Activated naive CD4-positive, alpha-beta T cell treated with anti-CD3 and anti-CD28 coated beads for 36 hours (primary cell): ENCODE measurements around the gene FAT2. TPM values are rescaled to one million over a fixed set of nuclear protein-coding genes. Genes with fewer than 3 reads are reported as not detected.

Source experiments
- CTCF ChIA-PET: fragments of 350-600 bp; sonication (Branson Sonifier 250); formaldehyde crosslinking; loops from one replicate; lab custom pipeline; 2021; ENCODE audit warnings: antibody characterized with exemption; lab: Charles Lee
- DNase-seq: peaks from one replicate; pipeline ENCODE4 v3.0.0-alpha.2; 2020
- H3K27ac Mint-ChIP-seq: one replicate; pipeline ENCODE4 v1.8.0; 2021; ENCODE audit warnings: mild to moderate bottlenecking, mixed read lengths
- H3K27me3 Mint-ChIP-seq: one replicate; pipeline ENCODE4 v1.8.0; 2021; ENCODE audit warnings: low read depth, mixed read lengths
- H3K36me3 Mint-ChIP-seq: one replicate; pipeline ENCODE4 v1.8.0; 2021; ENCODE audit warnings: low read depth, mixed read lengths
- H3K4me1 Mint-ChIP-seq: one replicate; pipeline ENCODE4 v1.8.0; 2021; ENCODE audit warnings: low read depth, mixed read lengths
- H3K4me3 Mint-ChIP-seq: one replicate; pipeline ENCODE4 v1.8.0; 2021; ENCODE audit warnings: mild to moderate bottlenecking, moderate library complexity, mixed read lengths
- H3K9me3 Mint-ChIP-seq: one replicate; pipeline ENCODE4 v1.8.0; 2021; ENCODE audit warnings: mixed read lengths
- intact Hi-C: fragments of 100-400 bp; cut with micrococcal nuclease; formaldehyde crosslinking; loops from one replicate; pipeline ENCODE4 v1.15.1; 2023
- total RNA-seq, 2 experiments: library from RNA; stranded (reverse); gene quantifications; one replicate each; pipeline ENCODE4 v1.2.3, GENCODE V29; 2021

The FAT2 gene
- total RNA-seq, 2 experiments from 2014 or later: not detected

DNA sequence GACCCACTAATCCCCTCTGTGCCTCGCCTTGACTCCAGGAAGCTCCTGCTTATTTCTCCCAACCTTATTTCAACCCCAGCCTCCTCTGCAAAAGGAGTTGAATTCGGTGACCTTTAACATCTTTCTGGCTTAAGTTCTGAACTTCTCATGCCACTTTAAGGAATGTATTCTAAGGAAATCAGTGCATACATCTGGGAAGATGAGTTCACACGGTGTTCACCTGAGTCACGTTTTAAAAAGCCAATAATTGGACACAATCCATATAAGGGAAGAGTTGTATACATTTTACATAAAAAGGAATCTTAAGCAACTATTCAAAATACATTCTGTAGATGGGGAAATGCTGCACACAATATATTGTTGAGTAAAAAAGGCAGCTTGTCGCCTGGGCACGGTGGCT, 33.2 kb downstream of the FAT2 start:
- Mint-ChIP-seq H3K4me3 (no peak overlapping the region), H3K9me3 (no peaks in the 10 kb centered on the region), H3K27ac (no peak overlapping the region), H3K36me3 (no peaks in the 10 kb centered on the region), H3K27me3 (no peaks in the 10 kb centered on the region), H3K4me1 (no peaks in the 10 kb centered on the region)
- CTCF ChIA-PET: interaction anchor here (0.5 kb wide), 1 partner anchor 757 kb away, joined by 3 read pairs; no protein-coding TSS in a partner anchor
- DNase-seq: no peak
- intact Hi-C loops: no loop called here

DNA sequence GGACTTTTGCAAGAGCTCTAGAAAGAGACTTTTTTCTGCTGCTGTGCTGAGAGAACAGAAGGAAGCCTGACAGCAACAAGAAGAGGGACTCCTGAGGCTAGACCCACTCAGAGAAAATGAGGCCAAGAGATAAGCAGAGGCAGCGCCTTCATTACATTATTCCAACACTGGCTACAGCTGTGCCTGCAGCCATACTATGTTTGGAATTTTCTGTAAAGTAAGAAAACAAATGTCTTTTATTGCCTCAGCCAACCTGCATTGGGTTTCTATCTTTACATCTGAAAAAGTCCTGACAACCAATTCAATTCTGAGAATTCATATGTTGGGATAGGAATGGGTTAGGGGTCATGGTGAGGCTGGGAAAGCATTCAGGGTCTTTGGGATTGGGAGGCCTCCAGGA, 33.7 kb downstream of the FAT2 start:
- Mint-ChIP-seq H3K9me3 (no peaks in the 10 kb centered on the region), H3K4me3 (no peak overlapping the region), H3K4me1 (no peaks in the 10 kb centered on the region), H3K27me3 (no peaks in the 10 kb centered on the region), H3K36me3 (no peaks in the 10 kb centered on the region), H3K27ac (no peak overlapping the region)
- intact Hi-C loops: no loop called here
- CTCF ChIA-PET: interaction anchor here (0.5 kb wide), 1 partner anchor 758 kb away, joined by 3 read pairs; no protein-coding TSS in a partner anchor
- no peak for DNase-seq

DNA sequence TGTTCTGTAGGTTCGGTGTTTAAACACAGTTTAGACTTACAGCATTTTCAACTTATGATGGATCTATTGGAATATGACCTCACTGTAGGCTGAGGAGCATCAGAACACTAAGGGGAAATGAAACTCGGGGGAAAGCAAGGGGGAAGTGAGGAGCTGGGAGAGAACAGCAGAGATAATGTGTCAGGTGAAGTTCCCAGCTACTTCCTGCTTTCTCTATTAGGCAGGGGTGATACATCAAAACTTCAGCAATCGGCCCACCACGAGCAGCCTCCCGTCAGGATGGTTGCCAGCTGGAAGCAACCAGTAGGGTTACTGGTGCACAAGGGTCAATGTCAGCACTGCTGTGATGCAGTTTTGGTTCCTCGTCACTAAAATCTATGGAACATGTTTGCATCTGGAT, 34.3 kb downstream of the FAT2 start:
- DNase-seq: no peak
- Mint-ChIP-seq H3K9me3 (no peaks in the 10 kb centered on the region), H3K4me3 (no peak overlapping the region), H3K36me3 (no peaks in the 10 kb centered on the region), H3K27ac (no peak overlapping the region), H3K4me1 (no peaks in the 10 kb centered on the region), H3K27me3 (no peaks in the 10 kb centered on the region)
- CTCF ChIA-PET: no interaction called here
- intact Hi-C loops: no loop called here

DNA sequence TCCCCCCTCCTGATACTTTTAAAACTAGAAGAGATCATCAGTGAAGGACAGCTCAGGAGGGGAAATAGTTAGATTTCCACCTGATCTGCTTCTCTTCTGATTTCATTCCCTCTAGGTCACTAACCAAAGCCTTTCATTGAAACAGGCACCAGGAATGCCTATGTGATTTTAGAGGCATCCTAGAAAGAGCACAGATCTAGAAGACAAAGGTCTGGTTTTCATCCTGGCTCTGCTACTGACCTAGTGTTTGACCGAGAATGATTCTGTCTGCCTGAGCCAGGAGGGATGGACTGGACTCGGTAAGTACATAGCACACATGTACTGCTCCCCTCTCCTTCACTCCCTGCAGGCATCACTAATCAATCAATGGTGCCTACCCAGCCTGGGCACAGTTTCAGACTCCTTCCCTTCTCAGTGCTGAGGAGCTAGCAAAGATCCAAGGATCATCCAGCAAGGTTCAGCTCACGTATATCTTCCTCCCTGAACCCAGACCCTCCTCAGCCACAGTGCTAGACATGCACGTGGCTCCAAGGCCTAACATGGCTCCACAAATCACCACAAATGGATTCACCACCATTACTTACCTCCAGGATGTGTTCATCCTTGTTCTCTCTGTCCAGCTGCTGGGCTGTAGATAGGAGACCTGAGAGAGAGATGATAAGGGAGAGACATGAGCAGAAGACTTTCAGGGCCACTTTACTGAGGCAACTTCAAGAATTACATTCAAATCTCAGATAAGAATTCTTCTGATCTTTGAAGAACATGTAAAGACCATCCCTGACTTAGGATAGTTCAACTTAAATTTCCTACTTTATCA, 35.2 kb downstream of the FAT2 start:
- CTCF ChIA-PET: no interaction called here
- H3K27ac Mint-ChIP-seq: no peak overlapping the region
- no peaks in the 10 kb centered on the region for H3K9me3 Mint-ChIP-seq
- no peaks in the 10 kb centered on the region for H3K36me3 Mint-ChIP-seq
- no peak for DNase-seq
- no peak overlapping the region for H3K4me3 Mint-ChIP-seq
- intact Hi-C loops: no loop called here
- no peaks in the 10 kb centered on the region for H3K27me3 Mint-ChIP-seq
- no peaks in the 10 kb centered on the region for H3K4me1 Mint-ChIP-seq

DNA sequence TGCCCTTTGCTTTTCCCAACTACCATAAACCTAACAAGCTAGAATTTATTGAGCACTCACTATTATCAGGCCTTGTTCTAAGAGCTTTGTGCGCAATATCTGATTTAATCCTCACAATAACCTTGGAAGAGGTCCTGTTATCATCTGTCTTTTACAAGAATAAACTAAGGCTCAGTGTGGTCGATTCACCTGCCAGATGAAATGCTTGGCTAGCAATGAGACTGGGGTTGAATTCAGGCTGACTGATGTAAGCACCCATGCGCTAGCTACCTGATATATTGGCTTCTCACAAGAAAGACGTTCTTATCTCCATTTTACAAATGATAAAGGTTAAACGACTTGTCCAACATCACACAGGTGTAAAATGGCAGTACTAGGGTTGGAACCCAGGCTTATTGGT, 37.4 kb downstream of the FAT2 start:
- Mint-ChIP-seq H3K27me3 (no peaks in the 10 kb centered on the region), H3K4me3 (no peak overlapping the region), H3K4me1 (no peaks in the 10 kb centered on the region), H3K36me3 (no peaks in the 10 kb centered on the region), H3K27ac (no peak overlapping the region), H3K9me3 (no peaks in the 10 kb centered on the region)
- DNase-seq: no peak
- CTCF ChIA-PET: no interaction called here
- intact Hi-C loops: no loop called here

DNA sequence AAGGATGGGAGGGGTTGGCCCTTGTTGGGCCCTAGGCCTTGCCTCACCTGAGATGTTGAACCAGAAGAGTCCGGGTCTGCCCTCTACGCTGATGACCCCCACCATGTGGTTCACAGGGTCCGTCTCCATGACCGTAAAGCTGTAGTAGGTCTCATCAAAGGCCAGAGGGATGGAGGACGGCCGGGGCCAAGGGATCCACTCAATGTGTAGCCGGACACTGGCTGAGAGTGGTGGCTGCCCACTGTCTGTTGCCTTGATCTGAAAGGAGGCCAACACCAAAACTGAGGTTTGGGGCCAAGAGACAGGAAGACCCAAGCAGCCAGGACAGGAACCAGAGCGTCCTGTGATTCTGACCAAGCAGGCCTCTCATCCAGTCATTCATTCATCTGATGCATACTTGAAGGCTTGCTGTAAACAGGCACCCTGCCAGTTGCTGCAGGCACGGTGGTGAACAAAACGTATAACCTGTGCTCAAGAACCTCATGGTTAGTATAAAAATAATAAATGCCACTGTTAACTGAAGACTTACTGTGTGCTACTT, 37.9 kb downstream of the FAT2 start:
- DNase-seq: no peak
- H3K4me1 Mint-ChIP-seq: no peaks in the 10 kb centered on the region
- CTCF ChIA-PET: no interaction called here
- H3K36me3 Mint-ChIP-seq: no peaks in the 10 kb centered on the region
- no peaks in the 10 kb centered on the region for H3K9me3 Mint-ChIP-seq
- H3K27me3 Mint-ChIP-seq: no peaks in the 10 kb centered on the region
- H3K4me3 Mint-ChIP-seq: no peak overlapping the region
- intact Hi-C loops: no loop called here
- H3K27ac Mint-ChIP-seq: no peak overlapping the region

DNA sequence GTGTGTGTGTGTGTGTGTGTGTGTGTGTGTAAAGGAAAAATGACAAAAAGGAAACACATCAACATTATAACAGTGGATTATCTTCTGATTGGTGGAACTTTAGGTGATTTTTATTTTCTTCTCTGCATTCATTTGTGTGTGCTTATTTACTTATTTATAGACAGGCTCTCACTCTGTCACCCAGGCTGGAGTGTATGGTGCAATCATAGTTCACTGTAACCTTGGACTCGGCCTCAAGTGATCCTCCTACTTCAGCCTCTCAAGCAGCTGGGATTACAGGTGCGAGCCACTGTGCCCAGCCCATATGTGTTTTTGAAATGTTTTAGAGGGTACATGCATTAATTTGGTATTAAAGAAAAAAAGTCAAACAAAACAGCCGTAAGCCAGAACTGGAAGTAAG, 39.1 kb downstream of the FAT2 start:
- Mint-ChIP-seq H3K9me3 (no peaks in the 10 kb centered on the region), H3K4me1 (no peaks in the 10 kb centered on the region), H3K4me3 (no peak overlapping the region), H3K36me3 (no peaks in the 10 kb centered on the region), H3K27me3 (no peaks in the 10 kb centered on the region), H3K27ac (no peak overlapping the region)
- intact Hi-C loops: no loop called here
- CTCF ChIA-PET: interaction anchor here (1.0 kb wide), 1 partner anchor 100 kb away, joined by 3 read pairs; no protein-coding TSS in a partner anchor
- DNase-seq: no peak

DNA sequence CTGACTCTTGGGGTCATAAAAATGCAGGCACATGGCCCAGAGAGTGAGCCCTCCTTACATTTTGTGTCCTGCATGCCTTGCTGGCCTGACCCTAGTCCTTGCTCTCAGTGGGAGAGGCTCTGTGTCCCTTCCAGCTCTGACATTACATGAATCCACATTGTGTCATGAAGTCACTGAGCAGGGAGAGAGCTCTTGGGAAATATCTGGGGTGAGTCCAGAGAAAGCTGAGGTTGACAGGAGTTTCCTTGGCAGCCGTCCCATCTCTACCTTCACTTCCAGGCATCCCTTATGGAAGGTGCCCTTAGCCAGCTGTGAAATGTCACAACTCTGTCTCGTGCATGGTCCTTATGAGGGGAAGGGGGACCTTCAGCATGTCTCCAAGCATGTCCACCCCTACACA, 41.0 kb downstream of the FAT2 start:
- no peaks in the 10 kb centered on the region for H3K9me3 Mint-ChIP-seq
- no peak overlapping the region for H3K27ac Mint-ChIP-seq
- no peak for DNase-seq
- no peaks in the 10 kb centered on the region for H3K36me3 Mint-ChIP-seq
- CTCF ChIA-PET: no interaction called here
- no peaks in the 10 kb centered on the region for H3K27me3 Mint-ChIP-seq
- intact Hi-C loops: no loop called here
- no peaks in the 10 kb centered on the region for H3K4me1 Mint-ChIP-seq
- H3K4me3 Mint-ChIP-seq: no peak overlapping the region

DNA sequence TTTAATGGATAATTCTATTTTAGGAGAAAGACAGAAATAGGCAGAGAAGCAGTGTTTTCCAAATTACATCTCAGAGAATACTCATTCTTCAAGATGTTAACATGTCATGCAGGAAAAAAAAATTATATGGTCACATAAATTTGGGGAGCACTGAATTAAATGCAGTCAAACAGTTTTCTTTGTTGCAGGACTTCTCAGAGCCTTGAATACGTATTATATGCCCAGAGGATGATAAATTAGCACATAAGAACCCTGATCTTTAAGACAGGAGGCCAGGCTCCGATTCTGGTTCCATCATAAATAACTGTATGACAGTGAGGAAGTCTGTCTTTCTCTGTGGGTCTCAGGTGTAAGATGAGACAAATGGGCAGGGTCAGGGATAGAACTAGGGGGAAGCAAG, 41.4 kb downstream of the FAT2 start:
- no peak for DNase-seq
- intact Hi-C loops: no loop called here
- Mint-ChIP-seq H3K36me3 (no peaks in the 10 kb centered on the region), H3K4me3 (no peak overlapping the region), H3K4me1 (no peaks in the 10 kb centered on the region), H3K27me3 (no peaks in the 10 kb centered on the region), H3K27ac (no peak overlapping the region), H3K9me3 (no peaks in the 10 kb centered on the region)
- CTCF ChIA-PET: no interaction called here

DNA sequence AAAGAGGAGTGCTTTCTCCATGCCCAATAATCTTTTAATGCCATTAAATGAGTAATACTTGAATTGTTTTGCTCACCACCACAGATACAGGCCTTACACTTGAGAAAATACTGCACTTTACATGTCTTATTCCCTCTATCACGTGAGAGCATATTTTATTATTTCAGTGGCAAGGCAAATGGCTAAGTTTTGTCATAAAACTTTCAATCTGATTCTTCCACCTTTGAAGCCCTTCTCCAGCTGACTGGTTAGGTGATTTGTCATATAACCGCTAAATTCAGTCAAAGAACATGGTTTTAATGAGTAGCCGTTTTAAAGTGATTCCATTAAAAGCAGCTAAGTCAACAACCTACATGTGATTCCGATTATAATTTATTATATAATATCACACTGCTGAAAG, 43.8 kb downstream of the FAT2 start:
- CTCF ChIA-PET: interaction anchor here (1.4 to 2.2 kb wide), 2 partner anchors 14 to 105 kb away, joined by 3 to 6 read pairs; no protein-coding TSS in a partner anchor
- H3K4me3 Mint-ChIP-seq: no peak overlapping the region

DNA sequence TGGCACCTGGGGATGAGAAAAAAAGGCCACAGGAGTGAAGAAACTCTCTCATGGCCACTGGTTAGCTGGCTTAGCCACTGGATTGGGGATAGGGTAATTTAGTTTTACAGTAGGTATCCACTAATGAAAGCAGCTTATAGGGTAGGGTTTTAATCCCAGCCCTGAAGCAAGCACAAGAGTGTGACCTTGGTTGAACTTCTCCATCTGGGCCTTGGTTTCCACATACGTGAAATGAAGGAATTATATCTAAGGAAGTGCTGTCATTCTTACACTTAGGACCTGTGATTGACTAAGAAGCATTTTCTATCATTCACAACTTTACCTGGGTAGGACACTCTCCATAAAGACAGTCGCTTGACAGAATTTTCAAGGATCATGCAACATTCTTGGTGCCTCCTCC, 49.6 kb downstream of the FAT2 start:
- Mint-ChIP-seq H3K4me3 (no peak overlapping the region), H3K36me3 (no peaks in the 10 kb centered on the region), H3K9me3 (no peaks in the 10 kb centered on the region), H3K27ac (no peak overlapping the region), H3K27me3 (no peaks in the 10 kb centered on the region), H3K4me1 (no peaks in the 10 kb centered on the region)
- intact Hi-C loops: no loop called here
- no peak for DNase-seq
- CTCF ChIA-PET: interaction anchor here (0.6 kb wide), 1 partner anchor 424 kb away, joined by 3 read pairs; no protein-coding TSS in a partner anchor

More for the DNA sequence above, 43.8 kb downstream of the FAT2 start:
- Mint-ChIP-seq H3K9me3 (no peaks in the 10 kb centered on the region), H3K4me1 (no peaks in the 10 kb centered on the region), H3K27ac (no peak overlapping the region), H3K36me3 (no peaks in the 10 kb centered on the region), H3K27me3 (no peaks in the 10 kb centered on the region)
- no peak for DNase-seq
- intact Hi-C loops: no loop called here
